Osteoblast (primary cell): ENCODE measurements around the gene USB1. TPM values are rescaled to one million over a fixed set of nuclear protein-coding genes. Genes with fewer than 3 reads are reported as not detected.

ENCODE experiments used
- DNase-seq: peaks from one replicate; pipeline ENCODE4 v3.0.0; 2011; ENCODE audit warnings: low spot score, mixed read lengths; ENCODE audit not compliant: insufficient read length; ENCODE audit errors: missing footprints
- H2AFZ ChIP-seq: 2 replicates; pipeline ENCODE4 v1.6.0; 2011; ENCODE audit warnings: mild to moderate bottlenecking, low read length
- H3K27ac ChIP-seq: 2 replicates; pipeline ENCODE4 v1.5.1; 2011; ENCODE audit warnings: mild to moderate bottlenecking, low read depth, low read length, moderate library complexity
- H3K27me3 ChIP-seq: 2 replicates; pipeline ENCODE4 v1.6.0; 2012; ENCODE audit warnings: mild to moderate bottlenecking, control low read depth, inconsistent platforms, low read length, moderate library complexity; ENCODE audit not compliant: insufficient read depth
- H3K36me3 ChIP-seq: 2 replicates; pipeline ENCODE4 v1.5.1; 2011; ENCODE audit warnings: mild to moderate bottlenecking, low read length, control low read depth, moderate library complexity; ENCODE audit not compliant: insufficient read depth
- H3K4me1 ChIP-seq: 2 replicates; pipeline ENCODE4 v1.5.1; 2011; ENCODE audit warnings: mild to moderate bottlenecking, low read length, control low read depth, moderate library complexity; ENCODE audit not compliant: insufficient read depth
- H3K4me2 ChIP-seq: 2 replicates; pipeline ENCODE4 v1.6.0; 2011; ENCODE audit warnings: mild to moderate bottlenecking, low read length; ENCODE audit not compliant: insufficient read depth
- H3K4me3 ChIP-seq: fragments of 200-600 bp; sonication (generic); 3 replicates; pipeline ENCODE4 v1.5.1; 2012; ENCODE audit warnings: mild to moderate bottlenecking, low read length, inconsistent platforms; ENCODE audit not compliant: insufficient read depth
- H3K79me2 ChIP-seq: 2 replicates; pipeline ENCODE4 v1.6.0; 2012; ENCODE audit warnings: mild to moderate bottlenecking, low read length, control low read depth, inconsistent platforms; ENCODE audit not compliant: insufficient read depth
- H3K9me3 ChIP-seq: 2 replicates; pipeline ENCODE4 v1.5.1; 2011; ENCODE audit warnings: low read depth, low read length, control low read depth
- H4K20me1 ChIP-seq: 2 replicates; pipeline ENCODE4 v1.6.0; 2012; ENCODE audit warnings: mild to moderate bottlenecking, low read length, control low read depth; ENCODE audit not compliant: insufficient read depth
- total RNA-seq: library from RNA; depleted of rRNA; stranded (reverse); fragments of >200 nt; gene quantifications from 2 replicates; pipeline ENCODE4 v1.2.3, GENCODE V29; 2012
- TF ChIP-seq, protein P1 (sequence below): IDR thresholded peaks from 2 replicates; pipeline ENCODE4 v1.5.1; 2011; ENCODE audit warnings: mild to moderate bottlenecking, low read depth, low read length, moderate library complexity; ENCODE audit errors: extremely low read depth

USB1 gene
- total RNA-seq, 1 donor, result 19.2 TPM

DNA sequence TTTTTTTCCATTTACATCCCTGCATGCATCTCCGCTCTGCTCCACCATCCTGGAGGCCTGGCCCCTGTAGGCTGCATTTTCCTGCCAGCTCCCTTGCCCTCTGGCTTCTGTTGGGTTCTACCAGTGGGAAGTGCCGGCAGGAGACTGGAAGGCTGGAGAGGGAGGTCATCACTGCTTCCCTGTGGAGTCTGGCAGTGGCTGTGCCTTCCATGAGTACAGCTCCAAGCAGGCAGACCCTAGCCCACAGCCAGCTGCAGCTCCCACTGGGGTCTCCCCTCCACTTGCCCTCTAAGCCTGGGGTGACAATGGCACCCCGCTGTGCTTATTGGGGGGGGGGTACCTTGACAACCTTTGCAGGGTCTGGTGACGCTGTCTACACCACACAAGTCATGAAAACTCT is 61.6 kb downstream of the USB1 start:
- Histone ChIP-seq H3K27me3 (peaks cover 6% of the 10 kb centered on the region), H3K9me3 (no peaks in the 10 kb centered on the region), H3K4me2 (no peak overlapping the region), H2AFZ (no peak overlapping the region), H3K36me3 (no peaks in the 10 kb centered on the region), H3K79me2 (no peaks in the 10 kb centered on the region), H3K27ac (no peak overlapping the region), H3K4me3 (no peak overlapping the region), H4K20me1 (no peaks in the 10 kb centered on the region), H3K4me1 (no peaks in the 10 kb centered on the region)
- peak; percentile 43 for DNase-seq
- TF ChIP-seq, protein P1, sequence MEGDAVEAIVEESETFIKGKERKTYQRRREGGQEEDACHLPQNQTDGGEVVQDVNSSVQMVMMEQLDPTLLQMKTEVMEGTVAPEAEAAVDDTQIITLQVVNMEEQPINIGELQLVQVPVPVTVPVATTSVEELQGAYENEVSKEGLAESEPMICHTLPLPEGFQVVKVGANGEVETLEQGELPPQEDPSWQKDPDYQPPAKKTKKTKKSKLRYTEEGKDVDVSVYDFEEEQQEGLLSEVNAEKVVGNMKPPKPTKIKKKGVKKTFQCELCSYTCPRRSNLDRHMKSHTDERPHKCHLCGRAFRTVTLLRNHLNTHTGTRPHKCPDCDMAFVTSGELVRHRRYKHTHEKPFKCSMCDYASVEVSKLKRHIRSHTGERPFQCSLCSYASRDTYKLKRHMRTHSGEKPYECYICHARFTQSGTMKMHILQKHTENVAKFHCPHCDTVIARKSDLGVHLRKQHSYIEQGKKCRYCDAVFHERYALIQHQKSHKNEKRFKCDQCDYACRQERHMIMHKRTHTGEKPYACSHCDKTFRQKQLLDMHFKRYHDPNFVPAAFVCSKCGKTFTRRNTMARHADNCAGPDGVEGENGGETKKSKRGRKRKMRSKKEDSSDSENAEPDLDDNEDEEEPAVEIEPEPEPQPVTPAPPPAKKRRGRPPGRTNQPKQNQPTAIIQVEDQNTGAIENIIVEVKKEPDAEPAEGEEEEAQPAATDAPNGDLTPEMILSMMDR, result no peak

DNA sequence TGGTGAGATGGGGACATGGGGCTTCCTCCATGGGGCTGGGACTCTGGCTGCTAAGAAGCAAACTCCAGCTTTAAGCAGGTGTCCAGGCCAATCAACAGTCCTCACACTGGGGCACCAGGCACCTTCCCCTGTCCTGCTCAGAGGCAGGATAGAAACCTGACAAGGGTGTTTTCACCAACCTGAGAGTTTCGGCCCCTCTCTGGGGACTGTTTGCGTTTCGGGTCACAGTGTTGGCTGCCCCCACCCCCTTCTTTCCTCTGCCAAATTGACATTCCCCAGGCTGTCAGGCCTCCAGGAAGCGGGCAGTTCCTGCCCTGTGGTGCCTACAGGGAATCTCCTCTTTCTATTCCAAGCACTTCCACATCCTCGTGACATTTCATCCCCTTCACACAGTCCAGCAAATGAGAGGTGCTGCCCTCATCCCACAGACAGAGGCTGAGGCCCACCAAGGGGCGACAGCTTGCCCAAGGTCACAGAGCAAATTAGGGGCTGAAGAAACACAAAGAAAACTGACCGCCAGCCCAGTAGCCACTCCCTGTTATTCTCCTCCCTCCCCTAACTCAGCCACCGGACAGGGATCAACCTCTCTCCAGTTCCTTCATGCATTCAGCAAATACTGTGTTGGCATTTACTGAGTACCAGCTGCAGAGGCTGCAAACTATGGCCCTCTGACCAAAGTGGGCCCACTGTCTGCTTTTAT is 62.3 kb downstream of the USB1 start:
- Histone ChIP-seq H3K4me3 (no peak overlapping the region), H3K9me3 (no peaks in the 10 kb centered on the region), H4K20me1 (no peaks in the 10 kb centered on the region), H3K36me3 (no peaks in the 10 kb centered on the region), H3K4me1 (no peaks in the 10 kb centered on the region), H2AFZ (no peak overlapping the region), H3K79me2 (no peaks in the 10 kb centered on the region), H3K27ac (no peak overlapping the region), H3K27me3 (no peaks in the 10 kb centered on the region), H3K4me2 (no peak overlapping the region)
- peak; percentile 32 for DNase-seq
- TF ChIP-seq, protein P1, result no peak

- no peak overlapping the region for H3K27ac ChIP-seq
- TF ChIP-seq, protein P1, result no peak
Measured at GRCh38 chr16:58070585-58070984, 69.4 kb downstream of the USB1 start.

More at GRCh38 chr16:58070585-58070984, 69.4 kb downstream of the USB1 start:
- no peaks in the 10 kb centered on the region for H3K36me3 ChIP-seq
- no peaks in the 10 kb centered on the region for H4K20me1 ChIP-seq
- H3K4me3 ChIP-seq, result no peak overlapping the region
- H3K4me1 ChIP-seq, result no peaks in the 10 kb centered on the region
- H3K27me3 ChIP-seq, result no peaks in the 10 kb centered on the region
- no peaks in the 10 kb centered on the region for H3K79me2 ChIP-seq
- H3K9me3 ChIP-seq, result no peaks in the 10 kb centered on the region
- H3K4me2 ChIP-seq, result no peak overlapping the region
- H2AFZ ChIP-seq, result no peak overlapping the region
- no peak for DNase-seq

Other genes starting within 250 kb of the USB1 start
- gene KIFC3, start 198.9 kb upstream of the USB1 start, total RNA-seq, result 40.5 and 41.0 TPM in 2 replicates
- gene CNGB1, start 30.3 kb upstream of the USB1 start, total RNA-seq, result not detected in 2 replicates
- 4.3 and 5.6 TPM in 2 replicates for gene ZNF319, start 735 bp upstream of the USB1 start, total RNA-seq
- gene MMP15, start 24.3 kb downstream of the USB1 start, total RNA-seq, result 7.7 and 9.4 TPM in 2 replicates
- gene CFAP20, start 128.0 kb downstream of the USB1 start, total RNA-seq, result 22.4 and 26.1 TPM in 2 replicates
- gene CSNK2A2, start 196.7 kb downstream of the USB1 start, total RNA-seq, result 38.6 and 40.5 TPM in 2 replicates